ENCODE results near the gene NTF3.

NTF3 gene

GRCh38 chr12:5430641-5431603 is 986 bp upstream of the NTF3 start:
- H3K27ac ChIP-seq, result no peak overlapping the region
- peak overlapping the region in 4 of 7 experiments; percentile 3 to 35 (median 16) for H3K4me3 ChIP-seq

- peak overlapping the region in 1 of 21 experiments; percentile 28 for H3K27ac ChIP-seq
- H3K4me3 ChIP-seq, result peak overlapping the region in 6 of 7 experiments; percentile 21 to 35 (median 26)
These were observed 1.4 kb downstream of the NTF3 start for GRCh38 chr12:5433081-5433844.

- H3K4me3 ChIP-seq, result peak overlapping the region in 3 of 7 experiments; percentile 25 to 35 (median 26)
- H3K27ac ChIP-seq, result no peak overlapping the region
These were observed 2.1 kb downstream of the NTF3 start for GRCh38 chr12:5433845-5434646.

GRCh38 chr12:5434647-5435560 is 3.0 kb downstream of the NTF3 start:
- Histone ChIP-seq H3K27ac (no peak overlapping the region), H3K4me3 (no peak overlapping the region)

- H3K27ac ChIP-seq, result no peak overlapping the region
- no peak overlapping the region for H3K4me3 ChIP-seq
These were observed 5.3 kb downstream of the NTF3 start for GRCh38 chr12:5437182-5437583.

GRCh38 chr12:5437589-5437988 is 5.7 kb downstream of the NTF3 start:
- no peak overlapping the region for H3K4me3 ChIP-seq
- H3K27ac ChIP-seq, result no peak overlapping the region

GRCh38 chr12:5438671-5439200 is 6.8 kb downstream of the NTF3 start:
- Histone ChIP-seq H3K27ac (no peak overlapping the region), H3K4me3 (no peak overlapping the region)

- H3K4me3 ChIP-seq, result no peak overlapping the region
- H3K27ac ChIP-seq, result no peak overlapping the region
These were observed 7.5 kb downstream of the NTF3 start for GRCh38 chr12:5439371-5439771.

GRCh38 chr12:5439788-5440300 is 7.9 kb downstream of the NTF3 start:
- no peak overlapping the region for H3K4me3 ChIP-seq
- H3K27ac ChIP-seq, result no peak overlapping the region

- Histone ChIP-seq H3K4me3 (no peak overlapping the region), H3K27ac (no peak overlapping the region)
These were observed 9.1 kb downstream of the NTF3 start for GRCh38 chr12:5440978-5441377.

- H3K4me3 ChIP-seq, result no peak overlapping the region
- H3K27ac ChIP-seq, result no peak overlapping the region
These were observed 9.8 kb downstream of the NTF3 start for GRCh38 chr12:5441497-5442236.

- H3K27ac ChIP-seq, result no peak overlapping the region
These were observed 10.5 kb downstream of the NTF3 start for GRCh38 chr12:5442251-5443006.

GRCh38 chr12:5444520-5444919 is 12.6 kb downstream of the NTF3 start:
- Histone ChIP-seq H3K27ac (no peak overlapping the region), H3K4me3 (no peak overlapping the region)

More at GRCh38 chr12:5442251-5443006, 10.5 kb downstream of the NTF3 start:
- H3K4me3 ChIP-seq, result no peak overlapping the region

- Histone ChIP-seq H3K4me3 (no peak overlapping the region), H3K27ac (no peak overlapping the region)
These were observed 15.4 kb downstream of the NTF3 start for GRCh38 chr12:5447320-5447719.

GRCh38 chr12:5451251-5451650 is 19.3 kb downstream of the NTF3 start:
- H3K4me3 ChIP-seq, result no peak overlapping the region
- H3K27ac ChIP-seq, result no peak overlapping the region

- Histone ChIP-seq H3K4me3 (no peak overlapping the region), H3K27ac (no peak overlapping the region)
These were observed 20.7 kb downstream of the NTF3 start for GRCh38 chr12:5452569-5452968.

- Histone ChIP-seq H3K4me3 (no peak overlapping the region), H3K27ac (no peak overlapping the region)
These were observed 21.6 kb downstream of the NTF3 start for GRCh38 chr12:5453466-5453865.

Data from skin epidermis (tissue), 12 donors.